Measurements from ENCODE around the gene MBD5.

- no peak for TF ChIP-seq CTCF (IDR thresholded peaks at IDR 0.05)
- no peak for TF ChIP-seq POLR2A (IDR thresholded peaks at IDR 0.05; ENCODE audit: low read length)
- no peak for TF ChIP-seq GATA3 (IDR thresholded peaks at IDR 0.05; ENCODE audit: borderline replicate concordance)
- TF ChIP-seq BHLHE40 (IDR thresholded peaks at IDR 0.05; ENCODE audit: low read depth, low read length), result no peak
- no peak for TF ChIP-seq CEBPB (IDR thresholded peaks at IDR 0.05)
- no peak for TF ChIP-seq ESRRA (IDR thresholded peaks at IDR 0.05; ENCODE audit: borderline replicate concordance, low read length)
Measured at GRCh38 chr2:148096012-148096411, 75.1 kb downstream of the MBD5 start.

Measured in A549 (cell line).